CMK (cell line): ENCODE results near the gene NKX6-2.

Experiments used
- DNase-seq: peaks from one replicate; pipeline ENCODE4 v3.0.0-alpha.2; 2010; ENCODE audit warnings: low read depth

Gene NKX6-2

GRCh38 chr10:132813001-132813401, 27.1 kb upstream of the NKX6-2 start:
- no peak for DNase-seq

GRCh38 chr10:132812520-132812919, 26.6 kb upstream of the NKX6-2 start:
- DNase-seq: no peak

GRCh38 chr10:132811891-132812481, 26.0 kb upstream of the NKX6-2 start:
- no peak for DNase-seq

GRCh38 chr10:132810807-132811700, 25.1 kb upstream of the NKX6-2 start:
- DNase-seq: no peak

GRCh38 chr10:132810141-132810806, 24.3 kb upstream of the NKX6-2 start:
- no peak for DNase-seq

GRCh38 chr10:132809232-132810140, 23.5 kb upstream of the NKX6-2 start:
- no peak for DNase-seq

- no peak for DNase-seq
Measured at GRCh38 chr10:132808383-132809231, 22.7 kb upstream of the NKX6-2 start.

GRCh38 chr10:132807621-132808049, 21.7 kb upstream of the NKX6-2 start:
- DNase-seq: no peak

GRCh38 chr10:132806561-132807003, 20.6 kb upstream of the NKX6-2 start:
- no peak for DNase-seq

- DNase-seq: no peak
Measured at GRCh38 chr10:132806110-132806509, 20.2 kb upstream of the NKX6-2 start.

- DNase-seq: no peak
Measured at GRCh38 chr10:132805599-132805998, 19.7 kb upstream of the NKX6-2 start.

GRCh38 chr10:132804785-132805426, 19.0 kb upstream of the NKX6-2 start:
- no peak for DNase-seq

GRCh38 chr10:132804287-132804686, 18.3 kb upstream of the NKX6-2 start:
- DNase-seq: no peak

- DNase-seq: no peak
Measured at GRCh38 chr10:132803416-132804210, 17.7 kb upstream of the NKX6-2 start.

GRCh38 chr10:132802694-132803320, 16.9 kb upstream of the NKX6-2 start:
- DNase-seq: no peak

- DNase-seq: no peak
Measured at GRCh38 chr10:132802048-132802447, 16.1 kb upstream of the NKX6-2 start.

GRCh38 chr10:132799865-132800264, 13.9 kb upstream of the NKX6-2 start:
- no peak for DNase-seq

GRCh38 chr10:132798876-132799275, 12.9 kb upstream of the NKX6-2 start:
- no peak for DNase-seq

GRCh38 chr10:132798403-132798802, 12.5 kb upstream of the NKX6-2 start:
- DNase-seq: no peak
